CD4-positive, alpha-beta T cell treated with Interleukin-17A for 1 hour (primary cell): ENCODE results near the gene CISD3.
"Not testable (repeated sequence)": the region's sequence is repeated elsewhere in the genome, so short reads cannot be mapped to it uniquely, and the experiment has no call there.

Source experiments
- DNase-seq: peaks from one replicate; pipeline ENCODE4 v3.0.0-alpha.2; 2020

The CISD3 gene

DNA sequence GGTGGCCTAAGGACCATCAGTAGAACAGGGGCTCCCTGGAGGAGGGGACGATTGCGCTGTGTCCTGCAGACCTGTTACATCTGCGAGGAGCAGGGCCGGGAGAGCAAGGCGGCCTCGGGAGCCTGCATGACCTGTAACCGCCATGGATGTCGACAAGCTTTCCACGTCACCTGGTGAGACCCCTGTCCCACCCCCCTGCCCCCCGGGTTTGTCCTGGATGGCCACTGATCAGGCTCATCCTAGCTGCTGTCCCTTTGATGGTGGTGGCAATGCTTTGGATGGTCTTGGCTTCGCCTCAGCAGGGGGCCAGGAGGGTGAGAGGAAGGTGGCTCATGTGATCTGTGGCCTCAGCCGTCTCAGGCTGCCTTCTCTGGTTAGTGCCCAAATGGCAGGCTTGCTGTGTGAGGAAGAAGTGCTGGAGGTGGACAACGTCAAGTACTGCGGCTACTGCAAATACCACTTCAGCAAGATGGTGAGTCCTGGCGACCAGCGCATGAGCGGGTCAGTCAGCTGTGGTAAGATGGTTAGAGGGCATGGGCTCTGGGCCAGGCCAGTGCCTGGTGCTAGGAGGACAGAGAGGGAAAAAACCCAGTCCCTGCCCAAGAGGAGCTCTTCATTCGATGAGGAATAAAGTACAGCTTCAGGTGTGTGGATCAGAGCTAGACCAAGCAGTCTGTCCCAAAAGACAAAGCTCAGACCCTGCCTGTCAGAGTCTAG lies 20.9 kb upstream of the CISD3 start:
- no peak for DNase-seq

DNA sequence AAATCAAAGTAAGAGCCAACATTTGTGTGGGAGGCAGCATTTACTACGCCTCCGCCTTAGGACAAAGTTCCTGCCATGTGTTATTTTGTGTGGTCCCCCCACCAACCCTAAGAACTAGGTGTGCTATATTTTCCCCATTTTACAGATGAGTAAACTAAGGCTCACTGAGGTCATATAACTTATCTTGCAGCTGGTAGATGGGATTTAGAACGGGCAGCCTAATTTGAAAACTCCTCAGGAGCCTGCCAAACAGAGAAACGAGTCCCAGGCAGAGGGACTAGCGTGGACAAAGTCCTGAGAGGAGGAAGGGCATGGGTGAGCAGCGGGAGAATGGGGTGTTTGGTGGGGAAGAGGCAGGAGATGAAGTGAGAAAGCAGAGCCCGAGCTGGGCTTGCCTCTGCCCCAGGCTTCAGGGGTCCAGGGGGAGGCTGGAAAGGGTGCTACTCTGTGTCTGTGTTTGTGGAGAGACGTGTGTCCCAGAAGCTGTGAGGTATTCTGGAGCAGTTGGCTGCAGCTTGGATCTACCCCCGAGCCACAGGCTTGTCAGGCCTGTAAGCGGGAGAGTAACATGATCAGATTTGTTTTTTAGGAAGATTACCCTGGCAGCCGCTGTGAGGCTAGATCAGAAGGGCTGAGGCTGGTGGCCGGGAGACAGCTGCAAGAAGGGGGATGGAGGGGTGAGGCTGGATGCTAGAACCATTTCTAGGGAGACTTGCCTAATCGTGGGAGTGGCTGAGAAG lies 20.1 kb upstream of the CISD3 start:
- DNase-seq, result no peak

DNA sequence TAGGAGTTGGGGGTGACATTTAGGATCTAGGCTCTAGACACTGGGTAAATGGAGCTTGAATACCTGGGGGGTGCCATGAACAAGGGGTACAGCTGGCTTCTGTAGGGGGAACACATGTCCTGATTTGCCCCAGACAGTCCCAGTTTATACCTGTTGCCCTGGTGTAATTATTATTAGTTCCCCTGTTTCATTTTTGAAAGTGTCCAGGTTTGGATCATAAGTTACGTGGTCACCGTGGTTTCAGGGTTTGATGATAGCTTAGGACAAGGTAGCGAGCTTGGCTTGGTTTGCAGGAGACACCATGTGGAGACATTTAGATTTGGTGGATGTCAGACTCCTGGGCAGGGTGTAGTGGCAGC lies 19.6 kb upstream of the CISD3 start:
- no peak for DNase-seq

DNA sequence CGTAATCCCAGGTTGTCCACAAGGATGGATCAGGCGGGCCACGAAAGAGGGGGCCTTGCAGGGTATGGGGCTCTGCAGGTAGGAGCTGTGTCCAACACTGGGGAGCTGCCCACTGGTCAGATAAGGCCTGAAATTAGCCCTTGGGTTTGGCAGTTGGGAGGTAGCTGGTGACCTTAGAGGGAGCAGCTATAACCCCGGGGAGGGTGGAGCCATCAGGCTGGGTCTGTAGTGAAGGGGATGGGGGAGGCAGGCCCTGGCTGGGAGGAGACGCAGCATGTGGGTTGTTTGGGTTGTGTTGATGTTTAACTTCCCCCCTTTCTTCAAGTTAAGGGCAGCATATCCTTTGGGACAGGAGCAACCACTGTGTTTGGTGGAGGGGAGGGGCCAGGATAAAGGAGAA lies 19.2 kb upstream of the CISD3 start:
- no peak for DNase-seq

DNA sequence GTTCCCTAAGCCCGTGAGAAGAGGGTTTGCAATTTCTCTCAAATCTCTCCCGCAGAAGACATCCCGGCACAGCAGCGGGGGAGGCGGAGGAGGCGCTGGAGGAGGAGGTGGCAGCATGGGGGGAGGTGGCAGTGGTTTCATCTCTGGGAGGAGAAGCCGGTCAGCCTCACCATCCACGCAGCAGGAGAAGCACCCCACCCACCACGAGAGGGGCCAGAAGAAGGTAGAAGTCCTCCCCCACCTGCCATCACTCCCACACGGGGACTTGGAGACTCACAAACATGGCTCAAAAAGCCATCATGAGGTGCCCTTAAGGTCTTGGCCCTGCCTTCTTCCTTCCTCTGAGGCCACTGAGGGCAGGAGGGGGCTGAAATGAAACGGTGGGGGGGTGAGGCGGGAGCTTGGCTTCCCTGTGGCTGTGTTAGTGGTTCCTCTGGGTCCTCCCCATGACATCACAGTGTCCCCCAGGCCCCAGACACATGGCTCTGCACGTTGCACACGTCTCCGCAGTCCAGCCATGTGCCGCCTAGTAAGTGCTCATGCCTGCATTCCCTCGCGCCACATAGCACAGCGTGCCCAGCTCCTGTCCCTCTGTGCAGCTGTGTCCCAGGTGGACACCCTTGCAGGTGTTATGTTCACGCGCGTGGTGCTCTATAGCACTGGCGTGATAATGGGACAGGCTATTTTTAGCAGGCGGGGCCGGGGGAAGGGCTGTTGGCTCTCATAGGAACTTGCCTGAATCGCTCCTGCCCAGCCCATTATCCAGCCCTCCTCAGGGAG lies 18.2 kb upstream of the CISD3 start:
- DNase-seq, result no peak

GRCh38 chr17:38712593-38712992 lies 17.5 kb upstream of the CISD3 start:
- DNase-seq, result no peak

- no peak for DNase-seq
These were observed 16.6 kb upstream of the CISD3 start for GRCh38 chr17:38713456-38714075.

GRCh38 chr17:38715216-38715943 lies 14.8 kb upstream of the CISD3 start:
- no peak for DNase-seq

GRCh38 chr17:38716368-38717005 lies 13.7 kb upstream of the CISD3 start:
- no peak for DNase-seq

- DNase-seq, result no peak
These were observed 12.9 kb upstream of the CISD3 start for GRCh38 chr17:38717139-38717745.

- no peak for DNase-seq
These were observed 10.7 kb upstream of the CISD3 start for GRCh38 chr17:38719289-38719942.

GRCh38 chr17:38719943-38720641 lies 10.0 kb upstream of the CISD3 start:
- DNase-seq, result no peak

DNA sequence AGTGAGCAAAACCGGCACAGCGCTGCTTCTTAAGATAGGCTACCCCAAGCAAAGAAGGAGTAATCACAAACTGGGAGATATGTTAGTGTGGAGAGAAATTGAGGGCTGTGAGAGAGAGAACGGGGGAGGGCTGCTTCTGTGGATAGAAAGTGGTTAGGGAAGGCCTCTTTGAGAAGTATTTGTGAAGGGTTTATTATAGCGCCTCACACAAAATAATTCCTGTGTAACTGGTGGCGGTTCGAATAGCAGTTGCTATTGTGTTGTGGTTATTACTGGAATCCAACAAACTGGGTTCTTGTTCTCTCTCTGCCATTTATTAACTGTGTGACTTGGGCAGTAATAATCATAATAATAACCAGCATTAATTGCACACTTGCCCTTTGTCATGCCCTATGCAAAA lies 9.2 kb upstream of the CISD3 start:
- no peak for DNase-seq

- no peak for DNase-seq
These were observed 8.3 kb upstream of the CISD3 start for GRCh38 chr17:38721802-38722201.

- DNase-seq, result no peak
These were observed 5.7 kb upstream of the CISD3 start for GRCh38 chr17:38724337-38724988.

DNA sequence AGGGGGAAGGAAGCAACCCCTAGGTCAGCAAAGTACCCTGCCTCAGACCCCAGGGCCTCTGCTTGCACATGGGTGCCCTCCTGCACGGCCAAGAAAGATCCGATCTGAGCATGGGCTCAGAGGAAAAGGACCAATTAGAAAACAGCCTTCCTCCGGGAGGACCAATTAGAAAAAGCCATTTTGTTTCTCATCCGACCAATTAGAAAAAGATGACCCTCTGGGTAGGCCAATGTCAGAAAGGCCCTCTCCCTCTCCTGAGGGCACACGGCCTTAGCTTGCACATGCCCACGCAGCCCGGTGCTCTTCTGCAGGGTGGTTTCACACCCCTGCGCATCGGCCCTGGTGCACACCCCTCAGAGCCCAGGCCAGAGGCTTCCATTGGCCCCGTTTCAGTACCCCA lies 5.1 kb upstream of the CISD3 start:
- DNase-seq, result no peak

DNA sequence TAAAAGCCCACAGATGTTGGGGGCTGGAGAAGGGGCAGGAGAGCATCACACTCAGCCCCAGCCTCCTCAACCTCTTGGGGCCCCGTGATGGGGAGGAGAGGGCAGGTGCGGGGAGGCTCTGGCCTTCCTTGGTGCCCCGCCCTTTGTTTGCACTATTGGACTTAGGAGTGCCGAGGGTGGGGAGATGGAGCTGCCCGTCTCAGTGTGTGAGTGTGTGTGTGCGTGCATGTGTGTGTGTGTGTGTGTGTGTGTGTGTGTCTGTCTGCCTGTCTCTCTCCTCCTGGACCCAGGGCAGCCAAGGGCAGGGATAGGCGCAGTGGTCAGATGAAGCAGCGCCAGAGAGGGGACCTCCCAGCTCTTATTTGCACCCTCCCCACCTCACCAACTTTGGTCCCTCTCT lies 4.0 kb upstream of the CISD3 start:
- not testable (repeated sequence) for DNase-seq

GRCh38 chr17:38727736-38728135 lies 2.4 kb upstream of the CISD3 start:
- peak; percentile 70 for DNase-seq

DNA sequence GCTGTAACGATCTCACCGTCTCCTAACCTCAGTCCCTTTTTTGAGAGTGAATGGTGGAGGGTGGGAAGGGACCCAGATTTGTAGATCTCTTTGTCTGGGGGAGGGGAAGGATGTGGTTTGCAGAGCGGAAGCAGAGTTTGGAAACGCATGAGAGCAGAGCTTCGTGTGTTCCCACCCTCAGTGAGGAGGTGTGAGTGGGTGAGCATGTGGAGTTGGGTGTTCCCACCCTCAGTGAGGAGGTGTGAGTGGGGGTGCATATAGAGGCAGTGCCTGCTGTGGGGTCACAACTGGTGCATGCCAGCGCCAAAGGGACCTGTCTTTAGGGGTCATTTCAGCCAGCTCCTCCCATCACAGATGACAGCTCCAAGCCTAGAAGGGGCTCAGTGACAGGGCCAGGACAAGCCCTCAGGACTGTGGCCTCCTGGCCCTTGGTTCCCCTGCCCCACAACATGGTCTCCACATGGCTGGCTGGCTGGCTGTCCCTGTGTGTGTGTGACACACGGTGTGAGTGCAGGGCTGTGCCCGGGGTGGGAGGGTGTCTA lies 1.8 kb upstream of the CISD3 start:
- peak; percentile 88 for DNase-seq
